ENCODE data around the gene ACADL.

DNA sequence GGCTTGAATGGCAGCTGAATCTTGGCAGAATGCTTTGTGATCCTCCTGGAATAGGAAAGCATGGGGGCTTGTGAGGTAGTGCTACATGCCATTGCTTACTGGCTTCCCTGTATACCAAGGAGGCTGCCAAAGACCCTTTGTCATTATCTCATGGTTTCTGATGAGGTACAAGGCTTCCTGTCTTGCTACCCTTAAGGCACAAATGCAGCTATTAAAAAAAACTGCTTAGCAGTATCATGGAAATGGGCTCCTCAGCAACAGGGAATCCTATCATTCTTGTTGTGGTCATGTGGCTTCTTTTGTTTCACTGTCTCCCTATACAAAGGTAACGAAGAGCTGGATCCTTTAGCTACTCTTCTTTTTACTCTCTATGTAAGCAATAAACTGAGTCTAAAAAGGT lies 47.5 kb downstream of the ACADL start:
- TF ChIP-seq, protein P1, sequence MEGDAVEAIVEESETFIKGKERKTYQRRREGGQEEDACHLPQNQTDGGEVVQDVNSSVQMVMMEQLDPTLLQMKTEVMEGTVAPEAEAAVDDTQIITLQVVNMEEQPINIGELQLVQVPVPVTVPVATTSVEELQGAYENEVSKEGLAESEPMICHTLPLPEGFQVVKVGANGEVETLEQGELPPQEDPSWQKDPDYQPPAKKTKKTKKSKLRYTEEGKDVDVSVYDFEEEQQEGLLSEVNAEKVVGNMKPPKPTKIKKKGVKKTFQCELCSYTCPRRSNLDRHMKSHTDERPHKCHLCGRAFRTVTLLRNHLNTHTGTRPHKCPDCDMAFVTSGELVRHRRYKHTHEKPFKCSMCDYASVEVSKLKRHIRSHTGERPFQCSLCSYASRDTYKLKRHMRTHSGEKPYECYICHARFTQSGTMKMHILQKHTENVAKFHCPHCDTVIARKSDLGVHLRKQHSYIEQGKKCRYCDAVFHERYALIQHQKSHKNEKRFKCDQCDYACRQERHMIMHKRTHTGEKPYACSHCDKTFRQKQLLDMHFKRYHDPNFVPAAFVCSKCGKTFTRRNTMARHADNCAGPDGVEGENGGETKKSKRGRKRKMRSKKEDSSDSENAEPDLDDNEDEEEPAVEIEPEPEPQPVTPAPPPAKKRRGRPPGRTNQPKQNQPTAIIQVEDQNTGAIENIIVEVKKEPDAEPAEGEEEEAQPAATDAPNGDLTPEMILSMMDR (CRISPR knock-in tag; IDR thresholded peaks at IDR 0.05): no peak
- no peak for TF ChIP-seq FOXM1 (CRISPR knock-in tag; IDR thresholded peaks at IDR 0.05)

Data from HepG2 (cell line).